Measurements from ENCODE around the gene FAM193A.
"Not testable (repeated sequence)": the region's sequence is repeated elsewhere in the genome, so short reads cannot be mapped to it uniquely, and the experiment has no call there.

Gene FAM193A

GRCh38 chr4:2754848-2755819 is 218.7 kb downstream of the FAM193A start:
- no peak for DNase-seq

- peak; percentile 63 for DNase-seq
Observed at GRCh38 chr4:2755821-2756690, 219.6 kb downstream of the FAM193A start, which contains the start of gene TNIP2. Gene TNIP2, minus strand, starts transcription at chr4:2756336. Its CDS starts 47 bp downstream, at chr4:2756289.

- no peak for DNase-seq
Observed at GRCh38 chr4:2756691-2757350, 220.4 kb downstream of the FAM193A start.

GRCh38 chr4:2757426-2757825 is 221.0 kb downstream of the FAM193A start:
- no peak for DNase-seq

GRCh38 chr4:2761035-2761923 is 224.8 kb downstream of the FAM193A start:
- DNase-seq = no peak

- no peak for DNase-seq
Observed at GRCh38 chr4:2762048-2762447, 225.6 kb downstream of the FAM193A start.

- not testable (repeated sequence) for DNase-seq
Observed at GRCh38 chr4:2762486-2763370, 226.3 kb downstream of the FAM193A start.

- DNase-seq = no peak
Observed at GRCh38 chr4:2763511-2763967, 227.1 kb downstream of the FAM193A start.

- DNase-seq = no peak
Observed at GRCh38 chr4:2765832-2766526, 229.5 kb downstream of the FAM193A start.

- DNase-seq = no peak
Observed at GRCh38 chr4:2767046-2767704, 230.7 kb downstream of the FAM193A start.

- DNase-seq = no peak
Observed at GRCh38 chr4:2767705-2768074, 231.2 kb downstream of the FAM193A start.

GRCh38 chr4:2768124-2768523 is 231.7 kb downstream of the FAM193A start:
- DNase-seq = no peak

- DNase-seq = no peak
Observed at GRCh38 chr4:2768921-2769336, 232.5 kb downstream of the FAM193A start.

GRCh38 chr4:2771264-2771663 is 234.8 kb downstream of the FAM193A start:
- no peak for DNase-seq

- DNase-seq = not testable (repeated sequence)
Observed at GRCh38 chr4:2780643-2781042, 244.2 kb downstream of the FAM193A start.

- DNase-seq = no peak
Observed at GRCh38 chr4:2781911-2782310, 245.5 kb downstream of the FAM193A start.

All from NCI-H2029 (cell line).